GM21717 (cell line): ENCODE results near the gene GRK5.

Experiments used
- ATAC-seq: cut with Tn5 transposase; IDR thresholded peaks from one replicate; pipeline ENCODE4 v1.9.1; 2021; ENCODE audit warnings: mild to moderate bottlenecking, moderate library complexity; ENCODE audit not compliant: unreplicated experiment

GRK5 gene

GRCh38 chr10:119197921-119198320 lies 9.4 kb upstream of the GRK5 start:
- no peak for ATAC-seq

DNA sequence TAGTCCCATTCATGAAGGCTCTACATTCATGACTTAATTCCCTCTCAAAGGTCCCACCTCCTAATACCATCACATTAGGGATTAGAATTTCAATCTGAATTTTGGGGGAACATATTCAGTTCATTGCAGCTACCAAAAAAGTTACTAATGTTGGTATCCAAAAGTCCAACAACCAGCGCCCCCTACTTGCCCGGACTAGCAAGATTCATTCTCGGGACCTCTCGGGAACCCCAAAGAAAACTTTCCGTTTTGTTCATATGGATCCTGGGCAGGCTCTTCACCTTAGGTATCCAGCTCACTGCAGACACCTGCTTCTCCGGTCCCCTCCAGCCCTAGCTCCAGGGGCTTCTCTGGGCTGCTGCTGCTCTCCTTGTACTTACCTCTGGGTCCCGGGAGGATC lies 8.9 kb upstream of the GRK5 start:
- no peak for ATAC-seq

DNA sequence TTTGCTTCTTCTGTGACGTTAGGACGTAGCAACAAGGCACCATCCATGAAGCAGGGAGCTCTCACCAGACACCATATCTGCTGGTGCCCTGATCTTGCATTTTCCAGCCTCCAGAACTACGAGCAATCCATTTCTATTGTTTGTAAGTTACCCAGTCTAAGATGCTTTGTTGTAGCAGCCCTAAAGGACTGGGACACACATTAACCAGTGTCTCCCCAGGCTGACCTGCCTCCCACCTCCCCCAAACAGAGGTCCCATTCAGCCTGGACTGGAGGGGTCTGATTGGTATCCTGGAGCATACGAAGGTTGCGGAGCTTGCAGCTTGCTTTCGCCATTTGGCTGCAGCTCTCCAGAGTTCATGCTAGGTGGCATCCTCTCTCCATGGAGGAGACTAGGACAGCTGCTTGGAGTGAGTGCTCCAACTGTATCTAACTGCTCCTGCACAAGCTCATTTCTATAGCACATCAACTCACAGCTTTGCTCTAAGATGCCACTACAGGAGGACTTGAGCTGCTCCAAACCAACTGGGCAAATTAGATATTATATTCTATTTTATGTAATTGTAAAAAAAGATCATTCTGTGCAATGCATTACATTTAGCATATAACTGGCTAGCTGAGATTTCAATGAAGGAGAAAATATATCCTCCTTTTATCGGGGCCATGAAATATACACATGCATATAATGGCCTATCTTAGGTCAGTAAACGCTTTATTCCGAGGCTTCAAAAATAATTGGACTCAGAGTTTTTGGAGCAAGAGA lies 8.0 kb upstream of the GRK5 start:
- no peak for ATAC-seq

- no peak for ATAC-seq
These were observed 6.1 kb upstream of the GRK5 start for GRCh38 chr10:119201233-119201632.

- no peak for ATAC-seq
These were observed 4.4 kb upstream of the GRK5 start for GRCh38 chr10:119203006-119203405.

GRCh38 chr10:119205894-119206602 lies 1.3 kb upstream of the GRK5 start:
- ATAC-seq: peak; percentile 25

DNA sequence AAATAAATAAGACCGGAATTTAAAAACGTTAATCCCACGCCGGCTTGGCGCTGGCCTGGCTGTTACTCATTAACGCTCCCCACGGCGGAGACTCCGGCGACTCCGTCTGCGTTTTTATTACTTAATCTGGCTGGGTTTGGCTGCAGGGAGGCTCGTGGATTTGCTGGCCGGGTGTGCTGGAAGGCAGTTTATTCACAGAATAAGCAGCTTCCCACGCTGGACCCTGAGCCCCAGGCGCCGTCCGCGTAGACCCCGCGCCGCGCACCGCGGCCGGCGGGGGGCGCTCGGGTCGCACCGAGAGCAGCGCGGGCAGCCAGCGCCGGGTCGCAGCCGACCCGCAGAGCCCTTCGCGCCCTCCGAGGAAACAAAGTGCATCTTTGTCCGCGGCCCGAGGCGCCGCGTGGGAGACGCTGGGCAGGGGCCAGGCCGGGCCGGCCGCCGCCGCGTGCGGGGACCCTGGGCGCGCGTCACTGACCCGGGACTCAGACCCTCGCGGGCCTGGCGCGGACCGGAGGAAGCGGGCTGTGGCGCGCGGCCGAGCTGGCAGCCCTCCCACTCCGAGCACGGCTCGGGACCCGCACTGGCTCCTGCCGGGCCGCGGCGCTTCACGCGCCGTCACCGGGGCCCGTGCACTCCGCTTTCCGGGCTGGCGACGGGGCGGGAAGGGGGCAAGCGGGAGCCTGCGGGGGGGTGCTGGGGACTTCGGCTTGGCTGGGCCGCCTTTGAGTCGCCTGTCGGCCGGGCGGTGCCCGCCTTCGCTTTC lies 587 bp upstream of the GRK5 start:
- peak; percentile 49 for ATAC-seq

GRCh38 chr10:119207713-119208552 lies 562 bp downstream of the GRK5 start:
- peak; percentile 12 for ATAC-seq

- ATAC-seq: no peak
These were observed 1.2 kb downstream of the GRK5 start for GRCh38 chr10:119208553-119208940.

GRCh38 chr10:119209035-119209735 lies 1.8 kb downstream of the GRK5 start:
- no peak for ATAC-seq

DNA sequence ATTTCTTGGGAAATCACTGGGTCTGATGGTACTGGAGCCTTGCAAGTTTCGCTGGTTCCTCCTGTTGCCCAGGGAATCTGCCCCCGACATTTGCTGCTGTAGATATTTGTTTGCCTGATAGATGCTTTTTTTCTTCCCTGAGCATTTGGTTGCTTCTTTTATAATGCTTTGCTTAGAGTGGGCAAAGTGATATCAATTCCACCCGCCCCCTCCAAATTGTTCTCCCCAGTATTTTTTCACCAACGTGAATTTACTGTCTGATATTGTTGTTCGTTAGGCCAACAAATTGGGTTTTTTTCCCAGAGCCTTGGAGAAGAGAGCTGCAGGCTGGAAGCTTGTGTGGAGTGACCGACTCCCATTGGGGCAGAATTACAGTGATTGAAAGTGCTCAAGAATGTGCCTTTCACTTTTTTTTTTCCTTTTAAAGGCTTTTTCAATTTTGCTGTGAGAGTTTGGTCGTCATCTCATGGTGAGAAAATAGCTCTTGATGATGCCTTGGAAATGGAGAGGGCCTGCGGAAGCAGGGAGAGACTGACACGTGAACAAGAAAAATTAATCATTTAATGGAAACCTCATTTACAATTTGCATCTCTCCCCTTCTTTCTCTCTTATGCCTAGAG lies 2.5 kb downstream of the GRK5 start:
- ATAC-seq: no peak

DNA sequence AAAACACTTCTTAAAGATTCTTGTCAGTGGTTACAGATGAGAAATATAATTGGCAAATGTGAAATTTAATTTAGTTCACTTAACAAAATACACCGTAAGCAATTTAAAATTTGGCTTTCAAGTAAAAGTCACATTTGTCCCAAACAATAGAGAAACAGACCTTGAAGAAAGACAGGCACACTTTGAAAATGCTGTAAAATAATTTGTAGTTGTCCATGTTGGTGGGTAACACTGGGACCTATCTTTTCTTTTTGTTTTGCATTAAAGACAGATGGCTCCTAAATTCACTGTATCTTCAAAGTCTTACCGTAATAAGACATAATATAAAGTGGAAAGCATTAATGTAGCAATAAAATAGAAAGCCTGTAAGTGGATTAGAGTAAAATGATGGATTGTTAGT lies 3.3 kb downstream of the GRK5 start:
- no peak for ATAC-seq

GRCh38 chr10:119211176-119211575 lies 3.8 kb downstream of the GRK5 start:
- ATAC-seq: no peak

GRCh38 chr10:119211625-119212441 lies 4.5 kb downstream of the GRK5 start:
- ATAC-seq: no peak

DNA sequence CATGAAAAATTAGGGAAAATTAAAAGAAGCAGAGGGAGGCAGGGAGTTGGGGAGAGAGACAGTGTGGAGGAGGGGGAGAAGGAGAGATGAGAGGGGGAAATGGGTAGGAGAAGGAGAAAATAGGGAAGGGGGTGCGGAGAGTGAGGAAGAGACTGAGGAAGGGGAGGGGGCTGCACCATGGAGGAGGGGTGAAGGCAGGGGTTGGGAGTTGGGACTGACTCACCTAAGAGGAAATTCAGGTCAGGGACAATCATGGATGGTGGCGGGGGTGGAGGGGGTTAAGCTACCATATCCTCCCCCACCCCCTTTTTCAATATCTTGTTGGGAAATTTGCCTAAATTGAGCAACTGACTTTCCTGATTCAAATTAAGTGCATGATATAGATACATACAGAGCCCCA lies 8.0 kb downstream of the GRK5 start:
- ATAC-seq: no peak

DNA sequence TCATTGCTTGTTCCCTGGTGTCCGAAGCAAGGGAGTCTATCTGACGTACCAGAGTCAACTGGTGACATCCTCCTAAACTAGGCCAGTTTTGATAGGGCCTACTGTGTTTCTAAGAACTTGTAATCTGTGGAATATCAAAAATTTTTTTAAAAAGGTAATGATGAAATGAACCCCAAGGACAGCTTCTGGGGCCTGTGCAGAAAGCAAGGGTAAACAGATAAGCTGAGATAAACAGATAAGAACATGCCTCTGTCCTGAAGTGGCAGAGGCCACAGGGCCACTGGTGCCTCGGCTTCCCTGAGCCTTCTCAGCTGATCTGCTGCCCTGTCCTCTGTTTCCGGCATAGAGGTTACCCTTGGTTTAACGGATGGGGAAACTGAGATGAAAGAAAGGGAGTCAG lies 8.8 kb downstream of the GRK5 start:
- no peak for ATAC-seq

DNA sequence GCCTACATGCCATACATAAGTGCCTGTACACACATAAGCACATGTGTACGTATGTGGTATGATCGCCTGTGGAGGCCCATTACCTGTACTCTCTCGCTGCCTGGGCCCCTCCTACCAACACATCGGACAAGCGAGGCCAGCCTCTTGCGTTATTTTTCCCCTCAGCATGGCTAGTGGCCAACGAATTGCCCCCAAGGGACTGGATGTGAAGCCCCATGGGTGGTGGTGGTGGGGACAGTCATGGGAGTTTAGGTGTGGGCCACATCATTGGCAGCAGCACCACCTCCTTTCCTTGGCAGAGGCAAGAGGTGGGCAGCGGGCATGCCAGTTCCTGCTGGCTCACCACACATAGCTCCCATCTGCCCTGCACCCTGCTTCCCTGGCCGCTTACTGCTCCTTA lies 10.0 kb downstream of the GRK5 start:
- ATAC-seq: no peak

DNA sequence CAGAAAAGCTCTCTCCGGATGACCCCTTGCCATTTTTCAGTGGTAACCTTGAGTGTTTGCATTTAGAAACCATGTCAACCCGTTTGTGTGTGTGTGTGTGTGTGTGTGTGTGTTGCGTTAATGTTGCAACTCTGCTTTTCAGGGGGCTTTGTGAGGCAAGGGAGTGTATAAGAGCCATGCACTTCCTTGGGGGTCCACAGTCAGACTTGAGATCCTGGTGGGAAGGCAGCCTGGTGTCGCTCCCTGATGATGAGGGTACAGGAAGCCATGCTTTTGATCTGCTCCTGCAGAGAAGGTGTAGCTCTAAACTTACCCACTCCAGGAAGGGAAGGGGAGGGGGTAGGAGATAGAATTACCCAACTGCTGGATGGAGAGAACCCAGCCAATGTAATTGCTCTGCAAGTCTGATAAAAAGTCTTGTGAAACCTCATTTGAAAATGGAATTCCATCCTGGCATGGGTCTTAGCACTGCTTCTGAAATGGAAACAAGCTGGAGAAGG lies 10.7 kb downstream of the GRK5 start:
- ATAC-seq: no peak

DNA sequence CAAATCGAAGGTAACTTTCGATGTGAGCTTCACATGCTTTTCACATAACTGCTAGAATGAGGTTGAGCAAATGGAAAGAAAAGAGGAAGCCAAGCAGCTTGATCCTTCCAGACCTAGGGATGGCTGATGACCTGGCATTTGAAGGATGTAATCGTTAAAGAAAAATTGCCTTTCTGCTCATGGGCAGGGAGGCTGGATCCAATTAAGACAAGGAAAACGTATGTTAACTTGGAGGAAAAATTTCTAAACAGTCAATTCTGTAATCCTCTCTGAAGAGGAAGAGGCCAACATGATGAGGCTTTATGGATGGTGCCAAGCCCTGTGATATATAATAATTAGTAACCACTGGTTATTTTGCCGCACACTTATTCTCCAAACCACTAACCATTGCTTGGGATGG lies 12.5 kb downstream of the GRK5 start:
- no peak for ATAC-seq
